IMR-90 (cell line): ENCODE data around the gene PABPC1L. TPM values are rescaled to one million over a fixed set of nuclear protein-coding genes. Genes with fewer than 3 reads are reported as not detected.

Experiments used
- ATAC-seq: fragments of 200-7000 bp; cut with Tn5 transposase; 2 replicates; pipeline ENCODE4 v1.9.1; 2020; ENCODE audit warnings: low read depth, mild to moderate bottlenecking, moderate library complexity
- BruUV-seq: library from RNA; stranded (reverse); fragments of 400-500 nt; replicated peaks from 2 replicates; lab custom pipeline; 2021; lab: Mats Ljungman, UMichigan
- CTCF ChIA-PET: fragments of 300-600 bp; formaldehyde crosslinking; extraction: SDS; loops from one replicate; lab custom pipeline; 2021; ENCODE audit warnings: antibody characterized with exemption; lab: Yijun Ruan, JAX
- POLR2A ChIA-PET: fragments of 300-600 bp; sonication (Branson Sonifier 250); formaldehyde crosslinking; loops from one replicate; lab custom pipeline; 2022; ENCODE audit warnings: antibody characterized with exemption; ENCODE audit not compliant: unreplicated experiment; lab: Charles Lee
- DNase-seq: peaks from one replicate; pipeline ENCODE4 v3.0.0; 2013
- H2AFZ ChIP-seq: replicated peaks from 2 replicates; pipeline ENCODE3; 2013; ENCODE audit warnings: low read length, mild to moderate bottlenecking; ENCODE audit not compliant: poor library complexity
- H2AK5ac ChIP-seq: 2 replicates; pipeline ENCODE4 v1.6.1; 2013; ENCODE audit warnings: low read depth, low read length, inconsistent platforms
- H2AK9ac ChIP-seq: replicated peaks from 2 replicates; pipeline ENCODE3; 2013; ENCODE audit warnings: mild to moderate bottlenecking, low read depth, low read length, moderate library complexity; ENCODE audit not compliant: poor library complexity
- H2BK120ac ChIP-seq: 2 replicates; pipeline ENCODE4 v1.6.1; 2013; ENCODE audit warnings: low read depth, low read length, inconsistent platforms
- H2BK15ac ChIP-seq: 3 replicates; pipeline ENCODE4 v1.6.1; 2013; ENCODE audit warnings: low read depth, low read length, inconsistent platforms
- H2BK20ac ChIP-seq: 2 replicates; pipeline ENCODE4 v1.6.1; 2013; ENCODE audit warnings: low read depth, mild to moderate bottlenecking, inconsistent platforms, low read length, moderate library complexity
- H2BK5ac ChIP-seq: 2 replicates; pipeline ENCODE4 v1.6.1; 2013; ENCODE audit warnings: mild to moderate bottlenecking, low read depth, low read length, inconsistent platforms; ENCODE audit not compliant: poor library complexity, severe bottlenecking
- H3K14ac ChIP-seq: replicated peaks from 2 replicates; pipeline ENCODE4 v1.6.1; 2013; ENCODE audit warnings: low read depth, low read length, inconsistent platforms
- H3K18ac ChIP-seq: 2 replicates; pipeline ENCODE4 v1.6.1; 2013; ENCODE audit warnings: low read depth, low read length, control low read depth
- H3K23ac ChIP-seq: 2 replicates; pipeline ENCODE4 v1.6.1; 2013; ENCODE audit warnings: low read depth, low read length, inconsistent platforms
- H3K27ac ChIP-seq: 2 replicates; pipeline ENCODE4 v1.5.1; 2013; ENCODE audit warnings: mild to moderate bottlenecking, control low read depth, low read length; ENCODE audit not compliant: insufficient read depth
- H3K27me3 ChIP-seq: 2 replicates; pipeline ENCODE4 v1.6.1; 2013; ENCODE audit warnings: low read length; ENCODE audit not compliant: control insufficient read depth, insufficient read depth
- H3K36me3 ChIP-seq: 2 replicates; pipeline ENCODE4 v1.6.1; 2013; ENCODE audit warnings: low read length, mixed read lengths; ENCODE audit not compliant: control insufficient read depth, insufficient read depth
- H3K4ac ChIP-seq: 2 replicates; pipeline ENCODE4 v1.6.1; 2013; ENCODE audit warnings: low read depth, low read length, inconsistent platforms
- H3K4me1 ChIP-seq: 2 replicates; pipeline ENCODE4 v1.6.1; 2013; ENCODE audit warnings: low read length, mixed read lengths; ENCODE audit not compliant: control insufficient read depth, insufficient read depth
- H3K4me2 ChIP-seq: 2 replicates; pipeline ENCODE4 v1.6.1; 2013; ENCODE audit warnings: low read depth, mild to moderate bottlenecking, control low read depth, low read length, moderate library complexity
- H3K4me3 ChIP-seq: 2 replicates; pipeline ENCODE4 v1.5.1; 2013; ENCODE audit warnings: low read depth, mild to moderate bottlenecking, control low read depth, low read length, moderate library complexity; ENCODE audit not compliant: insufficient read depth
- H3K56ac ChIP-seq: 2 replicates; pipeline ENCODE4 v1.6.1; 2013; ENCODE audit warnings: low read length, inconsistent platforms; ENCODE audit not compliant: insufficient read depth; ENCODE audit errors: extremely low read depth
- H3K79me1 ChIP-seq, 2 experiments: 2 replicates each; pipeline ENCODE4 v1.6.1; 2013; ENCODE audit warnings: low read length in 2 of 2, inconsistent platforms in 1 of 2, low read depth in 1 of 2
- H3K9ac ChIP-seq: 2 replicates; pipeline ENCODE4 v1.6.1; 2013; ENCODE audit warnings: low read depth, low read length, control low read depth
- H3K9me1 ChIP-seq: 2 replicates; pipeline ENCODE4 v1.6.1; 2013; ENCODE audit warnings: low read length, inconsistent platforms; ENCODE audit not compliant: insufficient read depth
- H3K9me3 ChIP-seq: 2 replicates; pipeline ENCODE4 v1.6.1; 2013; ENCODE audit warnings: low read length; ENCODE audit not compliant: control insufficient read depth, insufficient read depth
- H4K20me1 ChIP-seq: 2 replicates; pipeline ENCODE4 v1.6.1; 2013; ENCODE audit warnings: low read length, inconsistent platforms; ENCODE audit not compliant: insufficient read depth
- H4K5ac ChIP-seq: 2 replicates; pipeline ENCODE4 v1.6.1; 2013; ENCODE audit warnings: mild to moderate bottlenecking, low read depth, low read length, control low read depth
- H4K8ac ChIP-seq, 2 experiments: 2 replicates each; pipeline ENCODE4 v1.6.1; 2013; ENCODE audit warnings: low read depth in 2 of 2, low read length in 2 of 2, control low read depth in 1 of 2, inconsistent platforms in 1 of 2
- H4K91ac ChIP-seq: 2 replicates; pipeline ENCODE4 v1.6.1; 2013; ENCODE audit warnings: low read depth, low read length, inconsistent platforms; ENCODE audit not compliant: insufficient read depth
- BHLHE40 ChIP-seq: fragments of 150-350 bp; IDR thresholded peaks from 2 replicates; pipeline ENCODE4 v1.6.1; 2016; ENCODE audit warnings: mild to moderate bottlenecking, low read depth, low read length
- CEBPB ChIP-seq: IDR thresholded peaks from 2 replicates; pipeline ENCODE4 v1.6.1; 2012; ENCODE audit warnings: low read depth, low read length, improper control_type of control experiment
- CHD1 ChIP-seq: IDR thresholded peaks from 2 replicates; pipeline ENCODE4 v1.6.1; 2012; ENCODE audit warnings: low read depth, low read length, improper control_type of control experiment
- FOS ChIP-seq: fragments of 150-350 bp; IDR thresholded peaks from 2 replicates; pipeline ENCODE4 v1.6.1; 2016; ENCODE audit warnings: low read depth, low read length
- MAFK ChIP-seq: IDR thresholded peaks from 2 replicates; pipeline ENCODE4 v1.6.1; 2012; ENCODE audit warnings: low read depth, low read length, improper control_type of control experiment
- MAZ ChIP-seq: IDR thresholded peaks from 2 replicates; pipeline ENCODE4 v1.6.1; 2012; ENCODE audit warnings: low read depth, mild to moderate bottlenecking, low read length, improper control_type of control experiment, moderate library complexity, borderline replicate concordance
- NFE2L2 ChIP-seq: fragments of 150-350 bp; IDR thresholded peaks from 2 replicates; pipeline ENCODE4 v1.6.1; 2016; ENCODE audit warnings: low read depth, mild to moderate bottlenecking, low read length
- POLR2A ChIP-seq: IDR thresholded peaks from 2 replicates; pipeline ENCODE4 v1.6.1; 2012; ENCODE audit warnings: mild to moderate bottlenecking, low read depth, low read length
- RCOR1 ChIP-seq: IDR thresholded peaks from 2 replicates; pipeline ENCODE4 v1.6.1; 2012; ENCODE audit warnings: mild to moderate bottlenecking, low read length, improper control_type of control experiment; ENCODE audit not compliant: insufficient replicate concordance
- RFX5 ChIP-seq: IDR thresholded peaks from 2 replicates; pipeline ENCODE4 v1.8.0; 2012; ENCODE audit warnings: low read depth, mild to moderate bottlenecking, low read length, moderate library complexity
- SMC3 ChIP-seq: fragments of 150-350 bp; IDR thresholded peaks from 2 replicates; pipeline ENCODE4 v1.6.1; 2016; ENCODE audit warnings: low read depth, mild to moderate bottlenecking, antibody characterized with exemption, low read length, moderate library complexity
- USF2 ChIP-seq: fragments of 150-350 bp; IDR thresholded peaks from 2 replicates; pipeline ENCODE4 v1.6.1; 2017; ENCODE audit warnings: mild to moderate bottlenecking, antibody characterized with exemption, low read length, low read depth
- WGBS, 2 experiments: methylation state at CpG; one replicate each; pipeline versions ENCODE4 v1.1.5 to v1.1.7; 2013; ENCODE audit warnings: missing lambda C conversion rate in 2 of 2; ENCODE audit not compliant: insufficient read length in 1 of 2; ENCODE audit errors: extremely low coverage in 2 of 2; 5-methylcytosine and 5-hydroxymethylcytosine counted together
- dilution Hi-C: fragments of 300-500 bp; cut with HindIII; formaldehyde crosslinking; loops from one replicate; pipeline ENCODE4 v1.14.3; 2018; ENCODE audit warnings: low sequenced_read_pairs; ENCODE audit not compliant: unreplicated experiment
- in situ Hi-C: fragments of 300-500 bp; cut with MboI; formaldehyde crosslinking; loops from 3 replicates; pipeline ENCODE4 v1.14.3; 2019; ENCODE audit warnings: low sequenced_read_pairs, inconsistent platforms, mixed read lengths
- intact Hi-C: fragments of 100-400 bp; cut with micrococcal nuclease; formaldehyde crosslinking; loops from 2 replicates; pipeline ENCODE4 v1.10.0; 2022
- polyA plus RNA-seq, 3 experiments: library from polyadenylated mRNA; depleted of rRNA; stranded (reverse); fragments of >200 nt; gene quantifications; 2 replicates each; pipeline ENCODE4 v1.2.3, GENCODE V29; 2012; ENCODE audit warnings: low replicate concordance in 1 of 3
- total RNA-seq: library from RNA; depleted of rRNA; stranded (reverse); fragments of >200 nt; gene quantifications from 2 replicates; pipeline ENCODE4 v1.2.3, GENCODE V29; 2012
- TF ChIP-seq, protein P1 (sequence below): fragments of 150-350 bp; IDR thresholded peaks from 2 replicates; pipeline ENCODE4 v1.6.1; 2016; ENCODE audit warnings: low read depth, mild to moderate bottlenecking, low read length, moderate library complexity, borderline replicate concordance
- TF ChIP-seq, protein P2 (sequence below): conservative IDR thresholded peaks from 2 replicates; pipeline ENCODE4 v1.5.1; 2012; ENCODE audit warnings: mild to moderate bottlenecking, low read depth, low read length, improper control_type of control experiment

Gene PABPC1L
- total and polyA plus RNA-seq, 2 of the 4 experiments (the other 2 are of a cell fraction), result 6.1 to 82.4 TPM

GRCh38 chr20:44983093-44983674 is 73.3 kb downstream of the PABPC1L start:
- H3K9me1 ChIP-seq, result no peaks in the 10 kb centered on the region
- H2AFZ ChIP-seq, result no peak overlapping the region
- H3K27ac ChIP-seq, result no peak overlapping the region
- BruUV-seq, result no TSS peak
- in situ Hi-C loops, result no loop called here
- no peak overlapping the region for H3K14ac ChIP-seq
- no peaks in the 10 kb centered on the region for H3K9me3 ChIP-seq
- H3K36me3 ChIP-seq, result peaks cover 14% of the 10 kb centered on the region
- H3K9ac ChIP-seq, result no peak overlapping the region
- dilution Hi-C loops, result no loop called here
- no peak overlapping the region for H4K91ac ChIP-seq
- 97% methylated on average over 6 of the region's 7 CpGs; no CpG with 5 or more reads in 1 of the 2 experiments for WGBS, 2 experiments
- no peak overlapping the region for H3K56ac ChIP-seq
- no peak overlapping the region for H4K8ac ChIP-seq
- H2AK9ac ChIP-seq, result no peak overlapping the region
- CTCF ChIA-PET, result no interaction called here
- no peaks in the 10 kb centered on the region for H4K20me1 ChIP-seq
- H3K23ac ChIP-seq, result no peak overlapping the region
- no peak overlapping the region for H4K5ac ChIP-seq
- intact Hi-C loops, result no loop called here
- H2BK20ac ChIP-seq, result no peak overlapping the region
- H3K4me2 ChIP-seq, result no peak overlapping the region
- no peak overlapping the region for H2BK15ac ChIP-seq
- no peak overlapping the region for H3K4ac ChIP-seq
- H3K79me1 ChIP-seq, result peaks cover 3 to 5% of the 10 kb centered on the region in 2 experiments; a peak in 2 of 4 replicates
- H2BK5ac ChIP-seq, result no peak overlapping the region
- no peak overlapping the region for H3K18ac ChIP-seq
- H3K4me3 ChIP-seq, result no peak overlapping the region
- POLR2A ChIA-PET, result no interaction called here
- H2AK5ac ChIP-seq, result no peak overlapping the region
- DNase-seq, result no peak
- TF ChIP-seq, protein P1, sequence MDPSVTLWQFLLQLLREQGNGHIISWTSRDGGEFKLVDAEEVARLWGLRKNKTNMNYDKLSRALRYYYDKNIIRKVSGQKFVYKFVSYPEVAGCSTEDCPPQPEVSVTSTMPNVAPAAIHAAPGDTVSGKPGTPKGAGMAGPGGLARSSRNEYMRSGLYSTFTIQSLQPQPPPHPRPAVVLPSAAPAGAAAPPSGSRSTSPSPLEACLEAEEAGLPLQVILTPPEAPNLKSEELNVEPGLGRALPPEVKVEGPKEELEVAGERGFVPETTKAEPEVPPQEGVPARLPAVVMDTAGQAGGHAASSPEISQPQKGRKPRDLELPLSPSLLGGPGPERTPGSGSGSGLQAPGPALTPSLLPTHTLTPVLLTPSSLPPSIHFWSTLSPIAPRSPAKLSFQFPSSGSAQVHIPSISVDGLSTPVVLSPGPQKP, result no peak
- TF ChIP-seq CEBPB (no peak), POLR2A (no peak), MAFK (no peak), NFE2L2 (no peak), MAZ (no peak), RCOR1 (no peak), CHD1 (no peak), FOS (no peak), SMC3 (no peak), RFX5 (no peak), USF2 (no peak), BHLHE40 (no peak)
- TF ChIP-seq, protein P2, sequence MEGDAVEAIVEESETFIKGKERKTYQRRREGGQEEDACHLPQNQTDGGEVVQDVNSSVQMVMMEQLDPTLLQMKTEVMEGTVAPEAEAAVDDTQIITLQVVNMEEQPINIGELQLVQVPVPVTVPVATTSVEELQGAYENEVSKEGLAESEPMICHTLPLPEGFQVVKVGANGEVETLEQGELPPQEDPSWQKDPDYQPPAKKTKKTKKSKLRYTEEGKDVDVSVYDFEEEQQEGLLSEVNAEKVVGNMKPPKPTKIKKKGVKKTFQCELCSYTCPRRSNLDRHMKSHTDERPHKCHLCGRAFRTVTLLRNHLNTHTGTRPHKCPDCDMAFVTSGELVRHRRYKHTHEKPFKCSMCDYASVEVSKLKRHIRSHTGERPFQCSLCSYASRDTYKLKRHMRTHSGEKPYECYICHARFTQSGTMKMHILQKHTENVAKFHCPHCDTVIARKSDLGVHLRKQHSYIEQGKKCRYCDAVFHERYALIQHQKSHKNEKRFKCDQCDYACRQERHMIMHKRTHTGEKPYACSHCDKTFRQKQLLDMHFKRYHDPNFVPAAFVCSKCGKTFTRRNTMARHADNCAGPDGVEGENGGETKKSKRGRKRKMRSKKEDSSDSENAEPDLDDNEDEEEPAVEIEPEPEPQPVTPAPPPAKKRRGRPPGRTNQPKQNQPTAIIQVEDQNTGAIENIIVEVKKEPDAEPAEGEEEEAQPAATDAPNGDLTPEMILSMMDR, result no peak
- 0 out of 2 replicates have a peak, but pooled peaks cover 3% of the 10 kb centered on the region for H3K4me1 ChIP-seq
- ATAC-seq, result no peak
- no peaks in the 10 kb centered on the region for H3K27me3 ChIP-seq
- no peak overlapping the region for H2BK120ac ChIP-seq
